Stimulated activated CD8-positive, alpha-beta memory T cell treated with anti-CD3 and anti-CD28 coated beads, Interleukin-4, amount 100 ng/mL, for 4 hours (primary cell): Measurements from ENCODE around the gene LYSMD1.

ENCODE experiments used
- DNase-seq, 2 donors: peaks; one replicate each; pipeline ENCODE4 v3.0.0-alpha.2; 2020; ENCODE audit warnings: low read depth in 2 of 2, low spot score in 1 of 2

Gene LYSMD1

DNA sequence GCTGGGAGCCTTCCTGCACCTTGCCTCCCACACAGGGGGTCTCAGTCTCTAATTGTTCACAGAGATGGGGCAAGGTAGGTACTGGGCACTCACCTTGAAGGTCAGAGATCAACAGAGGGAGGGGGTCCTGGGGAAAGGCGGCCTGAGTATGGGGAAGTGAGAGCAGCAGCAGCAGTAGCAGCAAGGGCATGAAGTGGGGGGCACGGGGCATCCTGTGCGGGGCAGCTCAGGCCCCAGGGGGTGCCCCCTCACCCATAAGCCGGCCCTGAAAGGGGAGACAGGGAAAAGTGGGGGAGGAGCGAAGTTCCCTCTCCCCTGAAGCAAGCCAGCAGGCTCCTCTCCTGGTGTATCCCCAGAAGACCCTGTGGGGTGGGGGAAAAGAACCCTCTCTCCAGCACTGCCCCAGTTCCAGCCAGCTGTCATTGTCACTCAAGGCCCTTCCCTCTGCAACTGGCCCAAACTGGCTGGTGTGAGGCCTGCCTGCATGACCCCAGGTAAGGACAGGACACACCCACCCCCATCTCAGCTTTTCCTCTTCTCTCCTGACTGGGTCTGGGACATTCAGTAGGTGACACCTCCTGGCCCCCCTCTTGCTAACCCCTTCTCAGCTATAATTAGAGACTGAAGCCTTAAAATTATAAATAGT, 23.2 kb downstream of the LYSMD1 start:
- no peak for DNase-seq

- DNase-seq = no peak
These were observed 27.9 kb downstream of the LYSMD1 start for GRCh38 chr1:151137789-151138188.

- DNase-seq = no peak
These were observed 30.0 kb downstream of the LYSMD1 start for GRCh38 chr1:151135433-151136385.

DNA sequence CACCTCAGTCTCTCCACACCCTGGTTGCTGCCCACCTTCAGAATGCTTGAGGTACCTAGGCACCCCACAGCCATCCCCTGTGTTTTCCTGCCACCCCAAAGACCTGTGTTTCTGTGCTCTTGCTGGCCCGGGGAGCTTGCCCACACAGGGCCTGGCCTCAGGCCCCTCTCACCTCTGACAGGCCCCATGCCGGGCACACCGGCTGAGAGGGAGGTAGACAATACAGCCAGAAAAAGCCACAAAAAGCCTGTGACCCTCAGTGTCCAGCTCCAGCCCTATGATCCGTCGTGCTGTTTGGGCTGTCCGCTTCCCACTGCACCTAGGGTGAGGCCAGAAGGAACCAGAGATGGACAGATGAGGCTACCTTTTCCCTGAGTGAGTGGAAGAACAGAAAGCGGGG, 30.7 kb downstream of the LYSMD1 start:
- DNase-seq = no peak

- DNase-seq = no peak
These were observed 31.3 kb downstream of the LYSMD1 start for GRCh38 chr1:151134396-151134795.

GRCh38 chr1:151133018-151133806, 32.5 kb downstream of the LYSMD1 start:
- DNase-seq = no peak

DNA sequence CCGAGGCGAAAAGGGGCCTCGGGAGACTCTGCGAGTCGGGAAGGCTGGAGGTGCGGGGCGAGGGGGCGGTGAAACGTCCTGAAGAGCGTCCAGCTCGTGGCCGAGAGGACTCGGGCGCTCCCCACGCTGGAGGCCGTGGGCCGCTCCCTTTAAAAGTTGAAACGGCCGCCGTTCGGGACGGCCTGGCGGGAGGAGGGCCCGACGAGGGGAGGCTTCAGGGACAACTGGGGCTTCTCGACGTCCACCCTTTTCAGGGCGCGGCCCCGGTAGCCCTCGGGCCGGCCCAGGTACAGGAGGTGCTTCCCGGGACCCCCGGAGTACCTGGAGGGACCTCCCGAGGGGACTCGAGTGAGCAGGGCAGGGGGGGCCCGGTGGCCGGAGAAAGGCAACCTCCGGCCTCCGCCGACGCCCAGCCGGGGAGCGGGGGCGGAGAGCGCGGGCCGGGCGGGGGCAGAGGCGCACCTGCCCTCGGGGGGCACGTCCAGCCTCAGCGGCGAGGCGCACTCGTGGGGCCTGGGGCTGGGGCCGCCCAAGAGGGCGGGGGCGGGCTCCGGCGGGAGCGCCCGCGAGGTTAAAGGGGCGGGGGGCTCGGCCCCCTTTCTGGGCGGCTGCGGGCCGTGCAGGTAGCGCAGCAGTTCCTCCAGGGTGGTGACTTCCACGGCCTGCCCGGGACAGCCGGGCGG, 33.2 kb downstream of the LYSMD1 start:
- DNase-seq = no peak

DNA sequence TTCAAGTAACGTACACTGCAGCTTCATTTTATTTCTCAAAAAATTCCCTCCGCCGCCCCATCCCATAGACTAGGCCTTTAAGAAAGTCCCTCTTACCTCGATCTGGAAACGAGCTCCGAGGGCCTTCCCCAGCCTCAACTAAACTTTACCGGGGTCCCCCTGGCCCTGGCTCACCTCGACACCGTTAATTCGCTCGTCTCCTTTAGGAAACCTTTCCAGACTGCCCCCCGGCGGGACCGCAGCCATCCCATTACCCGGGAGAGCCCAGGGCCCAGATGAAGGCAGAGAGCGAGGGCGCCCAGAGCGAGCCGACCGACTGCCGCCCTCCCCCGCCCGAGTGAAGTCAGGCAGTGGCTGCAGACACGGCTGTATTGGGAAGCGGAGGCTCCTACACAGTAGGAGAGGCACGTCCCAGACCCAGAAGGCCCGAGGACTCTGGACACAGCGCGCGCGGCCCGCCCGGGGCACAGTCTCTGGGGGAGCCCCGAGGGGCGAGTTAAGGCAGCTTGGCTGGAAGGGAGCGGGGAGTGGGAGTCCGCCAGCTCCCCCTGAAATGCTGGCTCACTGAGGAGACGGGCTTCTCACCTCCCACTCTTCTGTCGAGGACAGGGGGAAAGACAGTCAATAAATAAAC, 33.9 kb downstream of the LYSMD1 start:
- no peak for DNase-seq

DNA sequence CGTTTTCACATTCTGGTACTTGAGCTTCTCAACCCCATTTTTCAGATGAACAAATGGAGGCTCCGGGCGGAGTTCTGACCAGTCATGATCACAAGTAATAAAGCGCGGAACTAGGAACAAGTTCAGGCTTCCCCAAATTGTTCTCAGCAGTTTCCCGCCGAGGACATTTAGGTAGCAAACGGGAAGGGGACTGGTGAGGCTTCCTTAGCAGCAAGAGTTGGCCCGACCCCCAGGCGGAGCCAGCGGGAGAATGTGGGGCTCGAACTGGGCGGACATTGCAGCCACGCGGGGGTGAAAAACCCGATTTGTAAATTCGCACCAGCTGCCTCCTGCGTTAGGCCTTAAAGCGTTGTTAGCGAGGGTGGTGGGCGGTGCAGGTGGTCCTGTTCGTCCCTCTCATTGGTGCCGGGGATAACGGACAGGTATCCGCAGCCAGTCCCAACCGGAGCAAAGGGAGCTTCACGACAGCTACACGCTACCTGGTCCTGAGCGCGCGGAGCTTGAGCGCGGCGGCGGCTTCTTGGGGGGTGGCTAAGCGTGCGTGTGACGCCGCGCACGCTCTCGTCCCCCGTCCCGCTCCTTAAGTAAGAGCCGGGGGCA, 34.6 kb downstream of the LYSMD1 start:
- DNase-seq = peak; percentile 45 to 71

- no peak for DNase-seq
These were observed 36.9 kb downstream of the LYSMD1 start for GRCh38 chr1:151128800-151129199.

- no peak for DNase-seq
These were observed 40.8 kb downstream of the LYSMD1 start for GRCh38 chr1:151124763-151125403.

- DNase-seq = no peak
These were observed 51.8 kb downstream of the LYSMD1 start for GRCh38 chr1:151113877-151114276.
